SK-N-SH treated with all-trans-retinoic acid at 6 μM for 48 hours (cell line): Measurements from ENCODE around the gene PRKG1.

Experiments used
- PPARA ChIP-seq: fragments of 250-450 bp; sonication (Bioruptor Pico); IDR thresholded peaks from 2 replicates; pipeline ENCODE4 v1.5.0; 2020; ENCODE audit warnings: mild to moderate bottlenecking, borderline replicate concordance
- TOX ChIP-seq: fragments of 250-450 bp; sonication (Bioruptor Pico); IDR thresholded peaks from 2 replicates; pipeline ENCODE4 v1.8.0; 2021; ENCODE audit warnings: mild to moderate bottlenecking, moderate library complexity, borderline replicate concordance
- ZFP3 ChIP-seq: fragments of 250-450 bp; sonication (Bioruptor Pico); IDR thresholded peaks from 2 replicates; pipeline ENCODE4 v1.5.0; 2020; ENCODE audit warnings: mild to moderate bottlenecking, moderate library complexity
- ZFP30 ChIP-seq: fragments of 450-650 bp; formaldehyde crosslinking; IDR thresholded peaks from 2 replicates; pipeline ENCODE4 v1.5.0; 2022; ENCODE audit warnings: mild to moderate bottlenecking, moderate library complexity

DNA sequence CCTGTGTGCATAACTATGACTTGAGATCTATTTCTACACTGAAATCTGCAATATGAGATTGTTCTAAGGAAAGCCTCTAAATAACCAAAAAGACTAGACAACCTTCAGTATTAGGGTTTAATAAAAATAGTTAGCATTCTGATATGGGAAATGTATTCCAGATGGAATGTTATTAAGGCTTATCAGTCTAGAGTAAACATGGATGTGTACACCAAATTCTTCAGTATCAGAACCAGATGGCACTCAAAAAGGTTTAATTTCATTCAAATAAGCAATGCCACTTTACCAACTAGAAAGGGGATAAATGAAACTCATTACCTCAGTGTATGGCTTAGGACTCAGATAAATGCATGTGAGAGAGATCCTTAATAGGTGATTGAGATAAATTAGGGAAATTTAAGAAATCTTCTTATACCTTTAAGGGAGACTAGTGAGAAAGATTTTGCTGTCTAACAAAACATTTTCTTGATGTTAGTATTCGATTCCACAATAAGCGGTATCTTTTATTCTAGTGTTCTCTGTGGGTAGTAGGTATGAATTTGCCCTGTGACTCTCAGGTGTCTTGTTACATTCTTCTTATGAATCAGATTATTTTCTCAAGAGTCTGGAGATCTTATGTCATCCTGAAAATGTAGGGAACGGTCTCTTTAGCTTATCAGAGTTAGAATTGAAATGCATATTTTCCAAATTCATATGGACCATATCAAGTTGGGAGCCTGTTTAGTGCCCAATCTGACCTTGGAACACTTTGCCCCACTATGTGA lies 159.2 kb downstream of the PRKG1 start:
- TF ChIP-seq ZFP3 (CRISPR knock-in tag) (no peak), TOX (no peak), PPARA (CRISPR knock-in tag) (no peak), ZFP30 (CRISPR knock-in tag) (no peak)
